SK-N-DZ (cell line): ENCODE measurements around the gene GOLPH3.
"Not testable (repeated sequence)": the region's sequence is repeated elsewhere in the genome, so short reads cannot be mapped to it uniquely, and the experiment has no call there.

ENCODE experiments used
- DNase-seq: peaks from one replicate; pipeline ENCODE4 v3.0.0-alpha.2; 2015; ENCODE audit warnings: low spot score

Gene GOLPH3

GRCh38 chr5:32172186-32172911, 1.8 kb downstream of the GOLPH3 start:
- not testable (repeated sequence) for DNase-seq

- DNase-seq: no peak
These were observed 3.6 kb downstream of the GOLPH3 start for GRCh38 chr5:32170303-32171151.

GRCh38 chr5:32168460-32169033, 5.6 kb downstream of the GOLPH3 start:
- DNase-seq: no peak

DNA sequence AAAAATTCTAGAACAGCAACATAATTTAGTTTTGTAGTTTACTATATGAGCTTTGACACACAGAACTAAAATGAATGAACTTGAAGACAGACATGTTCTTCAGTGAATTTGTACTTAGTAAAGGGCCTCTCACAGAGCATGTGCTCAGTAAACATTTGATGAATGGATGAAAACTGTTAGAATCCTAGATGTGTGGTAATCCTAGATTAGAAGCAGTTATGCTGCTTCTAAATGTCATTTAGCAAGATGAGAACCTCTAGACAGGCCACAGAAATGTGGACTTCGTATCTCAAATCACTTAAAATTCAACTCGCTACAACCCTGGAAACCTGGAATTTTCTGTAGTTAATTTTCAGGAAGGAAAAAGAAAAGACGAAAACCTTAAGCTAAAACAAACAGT, 8.5 kb downstream of the GOLPH3 start:
- DNase-seq: no peak

GRCh38 chr5:32163785-32164184, 10.3 kb downstream of the GOLPH3 start:
- no peak for DNase-seq

DNA sequence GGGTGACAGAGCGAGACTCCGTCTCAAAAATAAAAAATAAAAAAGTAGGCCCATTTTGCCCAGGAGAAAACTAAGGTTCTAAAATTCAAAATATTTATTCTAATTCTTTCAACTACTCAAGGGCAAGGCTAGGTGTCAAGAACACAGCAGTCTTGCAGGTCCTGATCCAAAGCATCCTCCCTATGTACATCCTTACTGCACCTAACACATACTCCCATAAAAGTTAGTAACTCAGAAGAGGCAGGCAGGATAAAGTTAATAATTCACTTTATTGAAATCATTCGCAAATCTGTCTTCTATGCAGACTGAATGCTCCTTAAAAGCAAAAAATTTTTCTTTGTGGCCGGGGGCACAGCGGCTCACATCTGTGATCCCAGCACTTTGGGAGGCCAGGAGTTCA, 11.1 kb downstream of the GOLPH3 start:
- no peak for DNase-seq

GRCh38 chr5:32160228-32160627, 13.9 kb downstream of the GOLPH3 start:
- DNase-seq: no peak

DNA sequence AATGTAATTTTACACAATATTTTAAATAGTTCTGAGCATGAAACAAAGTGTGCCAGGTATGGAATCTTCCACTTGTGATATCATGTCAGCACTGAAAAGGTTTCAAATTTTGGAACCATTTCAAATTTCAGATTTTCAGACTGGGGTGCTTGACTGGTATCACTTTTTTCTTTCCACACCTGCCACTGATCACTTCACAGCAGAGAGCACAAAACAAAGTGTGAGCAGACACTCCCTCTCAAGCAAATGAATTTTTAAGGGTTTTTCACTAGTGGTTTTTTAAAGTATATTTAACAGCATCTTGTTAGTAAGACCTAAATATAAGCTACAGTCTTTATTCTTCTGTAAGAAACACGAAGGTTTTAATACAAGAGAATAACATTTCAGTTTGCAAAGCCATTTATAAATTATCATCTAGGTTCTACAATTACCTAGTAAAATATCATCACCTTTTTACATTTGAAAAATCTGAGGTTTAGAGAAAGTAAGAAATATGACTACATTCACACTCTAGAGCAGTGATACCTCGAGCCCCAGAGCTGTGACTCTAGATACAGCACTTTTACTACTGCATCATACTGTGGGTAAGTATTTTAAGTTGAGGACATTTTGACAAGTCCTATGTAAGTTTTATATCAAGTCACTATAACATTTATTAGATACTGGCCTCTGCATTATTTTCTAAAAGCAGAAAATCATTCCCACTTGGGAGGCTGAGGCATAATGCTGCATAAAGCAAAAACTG, 14.6 kb downstream of the GOLPH3 start:
- DNase-seq: no peak

DNA sequence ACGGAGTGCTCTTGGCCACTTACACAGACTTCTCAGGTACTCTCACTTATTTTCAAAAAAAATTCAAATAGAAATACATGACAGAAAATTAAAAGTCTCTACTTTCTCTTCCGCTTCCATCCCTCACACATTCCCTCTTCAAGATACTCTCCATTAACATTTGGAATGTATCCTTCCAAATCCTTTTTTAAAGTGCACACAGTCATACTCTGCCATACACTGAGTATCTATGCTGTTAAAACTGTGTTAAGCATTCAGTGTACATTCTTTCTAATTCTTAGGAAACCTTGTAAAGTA, 15.5 kb downstream of the GOLPH3 start:
- no peak for DNase-seq

DNA sequence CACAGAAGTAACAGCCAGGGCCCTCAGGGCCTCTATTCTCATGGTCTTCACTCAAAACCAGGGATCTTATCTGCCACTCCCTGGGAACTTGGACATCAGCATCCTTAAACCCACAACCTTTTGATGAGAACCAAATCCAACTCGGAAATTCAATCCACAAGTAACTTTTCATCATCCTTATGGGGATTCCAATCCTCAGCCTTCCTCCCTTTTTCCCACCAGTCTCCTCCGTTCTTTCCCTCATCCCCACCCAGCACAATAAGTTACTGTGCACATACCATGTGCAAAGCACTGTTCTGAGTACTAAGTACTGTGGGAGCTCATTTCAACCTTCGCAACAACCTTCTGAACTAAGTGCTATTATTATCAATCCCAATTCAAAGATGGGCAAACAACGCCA, 17.0 kb downstream of the GOLPH3 start:
- no peak for DNase-seq

GRCh38 chr5:32156635-32157034, 17.5 kb downstream of the GOLPH3 start:
- DNase-seq: no peak

GRCh38 chr5:32155211-32155610, 18.9 kb downstream of the GOLPH3 start:
- DNase-seq: no peak

- DNase-seq: no peak
These were observed 20.4 kb downstream of the GOLPH3 start for GRCh38 chr5:32153723-32154122.

GRCh38 chr5:32151198-32151597, 22.9 kb downstream of the GOLPH3 start:
- DNase-seq: no peak

DNA sequence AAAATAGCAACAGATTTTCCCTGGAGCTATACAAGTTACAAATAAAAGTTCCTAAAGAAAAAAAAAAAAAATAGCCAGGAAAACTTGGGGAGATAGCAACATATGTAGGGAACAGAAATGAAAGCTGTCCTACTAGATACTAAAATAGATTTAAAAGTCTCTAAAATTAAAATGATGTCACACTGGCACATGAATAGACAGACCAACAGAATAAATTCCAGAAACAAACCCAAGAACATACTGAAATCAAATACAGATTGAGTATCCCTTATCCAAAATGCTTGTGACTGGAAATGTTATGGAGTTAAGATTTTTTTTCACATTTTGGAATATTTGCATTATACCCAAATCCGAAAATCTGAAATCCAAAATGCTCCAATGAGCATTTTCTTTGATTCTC, 23.8 kb downstream of the GOLPH3 start:
- DNase-seq: no peak

- no peak for DNase-seq
These were observed 26.2 kb downstream of the GOLPH3 start for GRCh38 chr5:32147959-32148358.

- no peak for DNase-seq
These were observed 26.9 kb downstream of the GOLPH3 start for GRCh38 chr5:32147236-32147635.

- DNase-seq: no peak
These were observed 28.7 kb downstream of the GOLPH3 start for GRCh38 chr5:32145378-32145777.

- DNase-seq: no peak
These were observed 29.5 kb downstream of the GOLPH3 start for GRCh38 chr5:32144378-32145207.

DNA sequence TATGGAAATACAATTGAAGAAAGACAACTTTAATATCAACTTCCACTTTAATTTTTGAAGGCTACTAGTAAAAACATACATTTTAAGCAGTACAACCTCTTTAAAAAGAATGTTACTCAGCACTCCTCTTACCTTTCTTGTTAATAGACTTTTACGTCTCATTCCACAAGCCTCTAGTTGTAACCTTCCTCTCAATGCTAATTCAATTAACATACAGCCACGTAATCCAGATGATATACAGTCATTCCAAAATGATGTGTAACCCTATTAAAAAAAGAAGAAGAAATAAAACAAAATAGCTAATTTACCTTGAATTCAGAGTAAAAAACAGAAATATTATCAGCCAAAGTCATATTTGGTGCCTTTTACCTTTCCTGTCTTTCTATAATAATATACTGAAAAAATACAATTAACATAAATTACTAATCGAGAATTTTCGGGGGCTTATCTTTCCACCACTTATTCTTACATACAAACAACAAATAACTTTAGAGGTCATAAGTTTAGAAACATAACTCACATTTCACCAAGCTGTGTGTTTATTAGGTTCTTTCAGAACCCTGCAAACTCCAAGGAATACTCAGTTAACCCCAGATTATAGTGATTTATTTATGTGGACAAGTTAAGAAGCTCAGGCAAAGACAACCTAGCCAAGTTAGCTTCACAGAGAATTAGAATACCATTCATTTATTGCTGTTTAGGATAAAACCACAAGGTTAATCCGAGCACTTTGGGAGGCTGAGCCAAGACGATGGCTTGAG, 30.3 kb downstream of the GOLPH3 start:
- no peak for DNase-seq
